Upper lobe of left lung (tissue), 4 donors: Measurements from ENCODE around the gene OTOG.

Experiments
- POLR2A ChIP-seq, 4 donors: fragments of 450-650 bp; IDR thresholded peaks; one replicate each; pipeline ENCODE4 v1.5.1; 2016 to 2017; ENCODE audit warnings: antibody characterized with exemption in 4 of 4, mild to moderate bottlenecking in 2 of 4
- POLR2AphosphoS5 ChIP-seq, 2 donors: sonication (generic); formaldehyde crosslinking; IDR thresholded peaks; one replicate each; pipeline ENCODE4 v1.5.1; 2017; ENCODE audit warnings: antibody characterized with exemption in 2 of 2
- TF ChIP-seq, protein P1 (sequence below), 6 experiments: fragments of 450-650 bp in 4 of 6; fragments of 200-600 bp in 2 of 6; sonication (generic) in 2 of 6; IDR thresholded peaks; one replicate each; pipeline ENCODE4 v1.5.1; 2016 to 2019; ENCODE audit warnings: antibody characterized with exemption in 6 of 6

DNA sequence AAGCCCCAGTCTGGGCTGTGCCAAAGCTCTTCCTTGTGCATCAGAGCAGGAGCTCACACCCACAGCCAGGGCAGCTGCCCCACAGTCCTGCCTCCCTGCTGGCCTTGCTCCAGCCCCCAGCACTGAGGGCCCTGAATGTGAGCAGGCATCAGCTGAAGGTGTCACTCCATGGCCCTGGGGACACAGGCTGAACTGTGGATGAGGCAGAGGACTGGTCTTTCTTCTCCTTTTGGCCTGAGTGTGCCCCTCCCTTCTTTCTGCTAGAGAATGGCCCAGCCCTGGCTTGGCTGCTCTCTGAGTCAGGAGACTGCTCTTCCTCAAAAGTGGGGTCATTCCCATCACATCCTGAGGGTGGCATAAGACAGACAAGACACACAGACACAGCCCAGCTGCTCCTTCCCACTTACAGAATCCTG is 16.2 kb downstream of the OTOG start:
- TF ChIP-seq, protein P1, sequence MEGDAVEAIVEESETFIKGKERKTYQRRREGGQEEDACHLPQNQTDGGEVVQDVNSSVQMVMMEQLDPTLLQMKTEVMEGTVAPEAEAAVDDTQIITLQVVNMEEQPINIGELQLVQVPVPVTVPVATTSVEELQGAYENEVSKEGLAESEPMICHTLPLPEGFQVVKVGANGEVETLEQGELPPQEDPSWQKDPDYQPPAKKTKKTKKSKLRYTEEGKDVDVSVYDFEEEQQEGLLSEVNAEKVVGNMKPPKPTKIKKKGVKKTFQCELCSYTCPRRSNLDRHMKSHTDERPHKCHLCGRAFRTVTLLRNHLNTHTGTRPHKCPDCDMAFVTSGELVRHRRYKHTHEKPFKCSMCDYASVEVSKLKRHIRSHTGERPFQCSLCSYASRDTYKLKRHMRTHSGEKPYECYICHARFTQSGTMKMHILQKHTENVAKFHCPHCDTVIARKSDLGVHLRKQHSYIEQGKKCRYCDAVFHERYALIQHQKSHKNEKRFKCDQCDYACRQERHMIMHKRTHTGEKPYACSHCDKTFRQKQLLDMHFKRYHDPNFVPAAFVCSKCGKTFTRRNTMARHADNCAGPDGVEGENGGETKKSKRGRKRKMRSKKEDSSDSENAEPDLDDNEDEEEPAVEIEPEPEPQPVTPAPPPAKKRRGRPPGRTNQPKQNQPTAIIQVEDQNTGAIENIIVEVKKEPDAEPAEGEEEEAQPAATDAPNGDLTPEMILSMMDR (IDR thresholded peaks at IDR 0.05): no peak
- TF ChIP-seq POLR2A (IDR thresholded peaks at IDR 0.05) (no peak), POLR2AphosphoS5 (IDR thresholded peaks at IDR 0.05) (no peak)
